Measurements from ENCODE around the gene CARD11.

CARD11 gene

DNA sequence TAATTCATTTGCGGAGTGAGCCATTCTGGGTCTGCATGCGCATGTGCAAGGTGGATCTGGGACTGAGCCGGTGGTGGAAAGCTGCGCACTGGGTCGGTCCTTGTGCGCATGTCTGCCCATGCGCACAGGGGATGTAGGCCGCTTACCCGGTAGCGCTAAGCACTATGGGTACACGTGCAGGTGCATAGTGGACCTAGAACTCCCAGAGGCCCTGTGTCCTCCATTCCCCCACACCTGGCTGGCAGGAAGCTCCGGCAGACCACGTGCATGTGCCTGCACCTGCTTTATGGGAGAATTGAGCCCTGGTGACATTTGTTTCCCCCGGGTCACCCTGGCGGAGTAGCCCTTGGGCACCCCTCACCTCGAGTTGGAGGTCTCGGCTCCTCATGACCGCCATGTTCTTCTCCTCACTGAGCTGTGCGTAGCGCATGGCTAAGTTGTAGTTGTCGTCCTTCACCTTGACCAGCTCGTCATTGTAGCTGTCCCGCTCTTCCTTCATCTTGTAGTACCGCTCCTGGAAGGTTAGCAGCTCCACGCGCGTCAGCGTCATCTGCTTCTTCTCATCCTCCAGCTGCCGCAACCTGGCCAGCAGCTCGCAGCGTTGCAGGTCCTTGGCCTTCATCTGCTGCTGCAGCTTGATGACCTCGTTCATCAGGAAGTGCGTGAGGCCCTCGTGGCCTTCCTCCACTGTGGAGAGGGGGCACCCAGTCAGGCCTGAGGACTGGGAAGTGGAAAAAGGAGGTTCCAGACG is 99.6 kb downstream of the CARD11 start:
- no peak for ATAC-seq
- TF ChIP-seq GLIS3 (CRISPR knock-in tag; IDR thresholded peaks at IDR 0.05) (no peak), ESRRG (CRISPR knock-in tag; IDR thresholded peaks at IDR 0.05) (no peak), ZNF8 (CRISPR knock-in tag; IDR thresholded peaks at IDR 0.05) (no peak), PPARA (CRISPR knock-in tag; IDR thresholded peaks at IDR 0.05; ENCODE audit: borderline replicate concordance) (no peak), TCF4 (CRISPR knock-in tag; IDR thresholded peaks at IDR 0.05; ENCODE audit: borderline replicate concordance) (no peak), ZC3H10 (CRISPR knock-in tag; IDR thresholded peaks at IDR 0.05) (no peak), ZFP30 (CRISPR knock-in tag; IDR thresholded peaks at IDR 0.05) (no peak), ZNF70 (CRISPR knock-in tag; IDR thresholded peaks at IDR 0.05) (no peak), ZFP3 (CRISPR knock-in tag; IDR thresholded peaks at IDR 0.05) (no peak), ZNF565 (CRISPR knock-in tag; conservative IDR thresholded peaks at IDR 0.05; ENCODE audit: low read depth) (no peak), SNAI2 (CRISPR knock-in tag; IDR thresholded peaks at IDR 0.05) (no peak), TOX (CRISPR knock-in tag; IDR thresholded peaks at IDR 0.05; ENCODE audit: borderline replicate concordance) (no peak), OSR1 (CRISPR knock-in tag; IDR thresholded peaks at IDR 0.05) (no peak), BACH2 (CRISPR knock-in tag; IDR thresholded peaks at IDR 0.05; ENCODE audit: borderline replicate concordance) (no peak)
- TF ChIP-seq, protein P1, sequence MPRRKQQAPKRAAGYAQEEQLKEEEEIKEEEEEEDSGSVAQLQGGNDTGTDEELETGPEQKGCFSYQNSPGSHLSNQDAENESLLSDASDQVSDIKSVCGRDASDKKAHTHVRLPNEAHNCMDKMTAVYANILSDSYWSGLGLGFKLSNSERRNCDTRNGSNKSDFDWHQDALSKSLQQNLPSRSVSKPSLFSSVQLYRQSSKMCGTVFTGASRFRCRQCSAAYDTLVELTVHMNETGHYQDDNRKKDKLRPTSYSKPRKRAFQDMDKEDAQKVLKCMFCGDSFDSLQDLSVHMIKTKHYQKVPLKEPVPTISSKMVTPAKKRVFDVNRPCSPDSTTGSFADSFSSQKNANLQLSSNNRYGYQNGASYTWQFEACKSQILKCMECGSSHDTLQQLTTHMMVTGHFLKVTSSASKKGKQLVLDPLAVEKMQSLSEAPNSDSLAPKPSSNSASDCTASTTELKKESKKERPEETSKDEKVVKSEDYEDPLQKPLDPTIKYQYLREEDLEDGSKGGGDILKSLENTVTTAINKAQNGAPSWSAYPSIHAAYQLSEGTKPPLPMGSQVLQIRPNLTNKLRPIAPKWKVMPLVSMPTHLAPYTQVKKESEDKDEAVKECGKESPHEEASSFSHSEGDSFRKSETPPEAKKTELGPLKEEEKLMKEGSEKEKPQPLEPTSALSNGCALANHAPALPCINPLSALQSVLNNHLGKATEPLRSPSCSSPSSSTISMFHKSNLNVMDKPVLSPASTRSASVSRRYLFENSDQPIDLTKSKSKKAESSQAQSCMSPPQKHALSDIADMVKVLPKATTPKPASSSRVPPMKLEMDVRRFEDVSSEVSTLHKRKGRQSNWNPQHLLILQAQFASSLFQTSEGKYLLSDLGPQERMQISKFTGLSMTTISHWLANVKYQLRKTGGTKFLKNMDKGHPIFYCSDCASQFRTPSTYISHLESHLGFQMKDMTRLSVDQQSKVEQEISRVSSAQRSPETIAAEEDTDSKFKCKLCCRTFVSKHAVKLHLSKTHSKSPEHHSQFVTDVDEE (CRISPR knock-in tag; IDR thresholded peaks at IDR 0.05) = no peak
- TF ChIP-seq, protein P2, sequence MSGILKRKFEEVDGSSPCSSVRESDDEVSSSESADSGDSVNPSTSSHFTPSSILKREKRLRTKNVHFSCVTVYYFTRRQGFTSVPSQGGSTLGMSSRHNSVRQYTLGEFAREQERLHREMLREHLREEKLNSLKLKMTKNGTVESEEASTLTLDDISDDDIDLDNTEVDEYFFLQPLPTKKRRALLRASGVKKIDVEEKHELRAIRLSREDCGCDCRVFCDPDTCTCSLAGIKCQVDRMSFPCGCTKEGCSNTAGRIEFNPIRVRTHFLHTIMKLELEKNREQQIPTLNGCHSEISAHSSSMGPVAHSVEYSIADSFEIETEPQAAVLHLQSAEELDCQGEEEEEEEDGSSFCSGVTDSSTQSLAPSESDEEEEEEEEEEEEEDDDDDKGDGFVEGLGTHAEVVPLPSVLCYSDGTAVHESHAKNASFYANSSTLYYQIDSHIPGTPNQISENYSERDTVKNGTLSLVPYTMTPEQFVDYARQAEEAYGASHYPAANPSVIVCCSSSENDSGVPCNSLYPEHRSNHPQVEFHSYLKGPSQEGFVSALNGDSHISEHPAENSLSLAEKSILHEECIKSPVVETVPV (CRISPR knock-in tag; IDR thresholded peaks at IDR 0.05) = no peak
- TF ChIP-seq, protein P3, sequence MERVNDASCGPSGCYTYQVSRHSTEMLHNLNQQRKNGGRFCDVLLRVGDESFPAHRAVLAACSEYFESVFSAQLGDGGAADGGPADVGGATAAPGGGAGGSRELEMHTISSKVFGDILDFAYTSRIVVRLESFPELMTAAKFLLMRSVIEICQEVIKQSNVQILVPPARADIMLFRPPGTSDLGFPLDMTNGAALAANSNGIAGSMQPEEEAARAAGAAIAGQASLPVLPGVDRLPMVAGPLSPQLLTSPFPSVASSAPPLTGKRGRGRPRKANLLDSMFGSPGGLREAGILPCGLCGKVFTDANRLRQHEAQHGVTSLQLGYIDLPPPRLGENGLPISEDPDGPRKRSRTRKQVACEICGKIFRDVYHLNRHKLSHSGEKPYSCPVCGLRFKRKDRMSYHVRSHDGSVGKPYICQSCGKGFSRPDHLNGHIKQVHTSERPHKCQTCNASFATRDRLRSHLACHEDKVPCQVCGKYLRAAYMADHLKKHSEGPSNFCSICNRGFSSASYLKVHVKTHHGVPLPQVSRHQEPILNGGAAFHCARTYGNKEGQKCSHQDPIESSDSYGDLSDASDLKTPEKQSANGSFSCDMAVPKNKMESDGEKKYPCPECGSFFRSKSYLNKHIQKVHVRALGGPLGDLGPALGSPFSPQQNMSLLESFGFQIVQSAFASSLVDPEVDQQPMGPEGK (CRISPR knock-in tag; IDR thresholded peaks at IDR 0.05; ENCODE audit: borderline replicate concordance) = no peak
- TF ChIP-seq, protein P4, sequence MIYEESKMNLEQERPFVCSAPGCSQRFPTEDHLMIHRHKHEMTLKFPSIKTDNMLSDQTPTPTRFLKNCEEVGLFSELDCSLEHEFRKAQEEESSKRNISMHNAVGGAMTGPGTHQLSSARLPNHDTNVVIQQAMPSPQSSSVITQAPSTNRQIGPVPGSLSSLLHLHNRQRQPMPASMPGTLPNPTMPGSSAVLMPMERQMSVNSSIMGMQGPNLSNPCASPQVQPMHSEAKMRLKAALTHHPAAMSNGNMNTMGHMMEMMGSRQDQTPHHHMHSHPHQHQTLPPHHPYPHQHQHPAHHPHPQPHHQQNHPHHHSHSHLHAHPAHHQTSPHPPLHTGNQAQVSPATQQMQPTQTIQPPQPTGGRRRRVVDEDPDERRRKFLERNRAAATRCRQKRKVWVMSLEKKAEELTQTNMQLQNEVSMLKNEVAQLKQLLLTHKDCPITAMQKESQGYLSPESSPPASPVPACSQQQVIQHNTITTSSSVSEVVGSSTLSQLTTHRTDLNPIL (CRISPR knock-in tag; IDR thresholded peaks at IDR 0.05; ENCODE audit: low read depth) = no peak
- TF ChIP-seq, protein P5, sequence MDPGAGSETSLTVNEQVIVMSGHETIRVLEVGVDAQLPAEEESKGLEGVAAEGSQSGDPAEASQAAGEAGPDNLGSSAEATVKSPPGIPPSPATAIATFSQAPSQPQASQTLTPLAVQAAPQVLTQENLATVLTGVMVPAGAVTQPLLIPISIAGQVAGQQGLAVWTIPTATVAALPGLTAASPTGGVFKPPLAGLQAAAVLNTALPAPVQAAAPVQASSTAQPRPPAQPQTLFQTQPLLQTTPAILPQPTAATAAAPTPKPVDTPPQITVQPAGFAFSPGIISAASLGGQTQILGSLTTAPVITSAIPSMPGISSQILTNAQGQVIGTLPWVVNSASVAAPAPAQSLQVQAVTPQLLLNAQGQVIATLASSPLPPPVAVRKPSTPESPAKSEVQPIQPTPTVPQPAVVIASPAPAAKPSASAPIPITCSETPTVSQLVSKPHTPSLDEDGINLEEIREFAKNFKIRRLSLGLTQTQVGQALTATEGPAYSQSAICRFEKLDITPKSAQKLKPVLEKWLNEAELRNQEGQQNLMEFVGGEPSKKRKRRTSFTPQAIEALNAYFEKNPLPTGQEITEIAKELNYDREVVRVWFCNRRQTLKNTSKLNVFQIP (CRISPR knock-in tag; IDR thresholded peaks at IDR 0.05; ENCODE audit: borderline replicate concordance, low read depth) = no peak

DNA sequence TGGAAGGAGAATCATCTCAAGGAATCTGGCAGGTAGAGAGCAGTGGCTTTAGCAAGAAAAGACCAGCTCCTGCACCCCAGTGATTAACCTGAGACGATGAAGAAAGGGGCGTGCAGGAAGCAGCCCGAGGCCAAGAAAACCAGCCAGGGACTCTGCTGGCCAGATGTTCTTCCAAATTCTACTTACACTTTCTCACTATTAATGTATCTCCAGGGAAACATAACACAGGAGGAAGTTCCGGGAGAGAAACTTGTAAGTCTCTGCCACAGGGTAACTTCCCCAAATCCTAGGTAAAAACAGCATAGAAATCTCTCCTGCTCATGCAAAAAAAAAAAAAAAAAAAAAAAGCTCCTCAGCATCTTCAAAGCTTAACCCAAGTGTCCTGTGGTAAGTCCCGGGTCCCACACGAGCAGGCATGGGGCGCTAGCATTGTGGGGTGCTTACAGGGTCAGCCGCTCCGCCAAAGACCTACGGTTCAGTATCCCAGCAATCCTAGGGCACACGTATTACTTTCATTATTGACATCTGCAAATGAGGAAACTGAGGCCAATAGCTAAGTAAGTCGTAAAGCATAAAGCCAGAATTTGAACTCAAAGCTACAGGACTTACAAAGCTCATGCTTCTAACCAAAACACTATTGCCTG is 102.3 kb downstream of the CARD11 start:
- no peak for ATAC-seq
- TF ChIP-seq PPARA (CRISPR knock-in tag; IDR thresholded peaks at IDR 0.05; ENCODE audit: borderline replicate concordance) (no peak), ZC3H10 (CRISPR knock-in tag; IDR thresholded peaks at IDR 0.05) (no peak), ARNTL (CRISPR knock-in tag; IDR thresholded peaks at IDR 0.05; ENCODE audit: borderline replicate concordance, low read depth) (no peak), SNAI2 (CRISPR knock-in tag; IDR thresholded peaks at IDR 0.05) (no peak), TCF4 (CRISPR knock-in tag; IDR thresholded peaks at IDR 0.05; ENCODE audit: borderline replicate concordance) (no peak), RARB (CRISPR knock-in tag; IDR thresholded peaks at IDR 0.05) (no peak), ESRRG (CRISPR knock-in tag; IDR thresholded peaks at IDR 0.05) (no peak), GLIS3 (CRISPR knock-in tag; IDR thresholded peaks at IDR 0.05) (no peak), CSDC2 (CRISPR knock-in tag; IDR thresholded peaks at IDR 0.05) (no peak)
- TF ChIP-seq, protein P1 (CRISPR knock-in tag; IDR thresholded peaks at IDR 0.05) = no peak
- TF ChIP-seq, protein P3 (CRISPR knock-in tag; IDR thresholded peaks at IDR 0.05; ENCODE audit: borderline replicate concordance) = no peak

Measured in SK-N-SH treated with all-trans-retinoic acid at 6 μM for 48 hours (cell line).